GM23248 (cell line): Measurements from ENCODE around the gene TAP1.

Source experiments
- EZH2 ChIP-seq: fragments of 200-600 bp; sonication (generic); IDR thresholded peaks from 2 replicates; pipeline ENCODE4 v1.6.1; 2018; ENCODE audit warnings: antibody characterized with exemption, mild to moderate bottlenecking; ENCODE audit not compliant: insufficient read depth, poor library complexity, severe bottlenecking
- EZH2phosphoT487 ChIP-seq: fragments of 200-600 bp; sonication (generic); IDR thresholded peaks from 2 replicates; pipeline ENCODE4 v1.6.1; 2018; ENCODE audit warnings: antibody characterized with exemption, moderate library complexity, mild to moderate bottlenecking, low read depth; ENCODE audit not compliant: insufficient read depth

DNA sequence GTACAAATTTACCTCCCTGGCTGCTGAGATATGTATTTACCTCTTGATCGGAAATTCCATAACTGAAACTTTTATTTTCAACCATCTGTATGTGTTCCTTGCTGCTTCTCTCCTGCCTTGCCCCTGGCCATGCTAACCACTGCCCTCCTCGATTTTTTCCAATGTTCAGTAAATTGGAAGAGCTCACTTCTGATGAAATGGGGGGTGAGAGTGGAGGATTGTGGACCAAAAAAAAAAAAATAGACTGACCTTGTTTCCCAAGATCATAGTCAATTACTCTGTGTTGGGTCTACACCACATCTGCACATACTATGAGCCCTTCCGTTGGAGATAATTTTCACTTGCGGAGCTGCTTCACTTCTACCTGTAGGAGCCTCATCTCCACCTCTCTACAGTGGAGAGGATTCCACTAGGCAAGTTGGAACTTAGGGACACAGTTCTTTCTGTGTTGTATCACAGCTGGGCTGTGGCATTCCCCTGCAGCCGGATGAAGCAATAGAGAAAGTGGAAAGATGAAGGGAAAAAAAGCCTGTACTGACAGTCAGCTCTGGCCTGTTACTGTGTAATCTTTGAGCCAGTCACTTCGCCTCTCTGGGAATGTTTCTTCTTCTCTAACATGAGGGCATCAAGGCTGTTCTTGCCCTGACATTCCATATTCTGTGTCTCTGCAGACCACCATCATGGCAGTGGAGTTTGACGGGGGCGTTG is 2.1 kb upstream of the TAP1 start:
- TF ChIP-seq EZH2phosphoT487 (no peak), EZH2 (no peak)
